22Rv1 (cell line): Measurements from ENCODE around the gene ZSWIM7.

ENCODE experiments used
- CTCF ChIP-seq: fragments of 450-650 bp; IDR thresholded peaks from 2 replicates; pipeline ENCODE4 v1.5.1; 2017; ENCODE audit warnings: mild to moderate bottlenecking
- ZFX ChIP-seq: fragments of 450-650 bp; IDR thresholded peaks from 2 replicates; pipeline ENCODE4 v1.6.1; 2017; ENCODE audit warnings: antibody characterized with exemption, borderline replicate concordance

- TF ChIP-seq CTCF (no peak), ZFX (no peak)
Observed at GRCh38 chr17:15973834-15974233, 25.7 kb downstream of the ZSWIM7 start.
